Measurements from ENCODE around the gene RIMBP3B.
"Not testable (repeated sequence)": the region's sequence is repeated elsewhere in the genome, so short reads cannot be mapped to it uniquely, and the experiment has no call there.

RIMBP3B gene

DNA sequence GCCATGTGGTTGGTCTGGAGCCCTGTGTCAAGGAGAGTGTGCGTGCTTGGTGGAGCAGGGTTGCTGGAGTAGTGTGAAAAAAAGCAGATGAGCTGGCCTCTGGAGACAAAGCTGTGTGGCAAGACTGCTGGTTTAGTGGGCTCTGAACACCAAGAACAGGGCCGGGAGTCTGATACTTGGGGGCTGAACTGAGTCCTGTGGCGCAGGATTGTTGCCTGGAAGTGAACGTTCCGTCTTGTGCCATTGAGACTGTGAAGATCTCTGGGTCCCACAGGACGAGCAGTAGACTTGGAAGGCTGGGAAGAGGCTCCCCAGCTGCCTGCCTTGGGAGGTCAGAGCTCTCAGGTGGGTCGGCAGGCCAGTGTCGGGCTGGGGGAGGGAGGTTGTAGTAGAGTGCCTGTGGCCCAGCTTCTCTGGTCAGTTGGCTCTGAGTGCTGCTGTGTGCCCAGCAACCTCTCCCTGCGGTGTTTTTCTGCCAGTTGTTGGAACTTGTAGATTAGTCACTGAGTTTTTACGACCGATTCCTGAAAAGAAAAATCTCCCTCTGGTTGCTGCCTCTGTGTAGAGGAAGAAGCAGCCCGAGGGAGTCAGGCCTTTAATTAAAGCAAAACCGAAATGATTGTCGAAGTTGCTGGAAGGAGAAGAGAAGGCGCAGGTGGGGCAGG lies 35.6 kb downstream of the RIMBP3B start:
- not testable (repeated sequence) for DNase-seq

DNA sequence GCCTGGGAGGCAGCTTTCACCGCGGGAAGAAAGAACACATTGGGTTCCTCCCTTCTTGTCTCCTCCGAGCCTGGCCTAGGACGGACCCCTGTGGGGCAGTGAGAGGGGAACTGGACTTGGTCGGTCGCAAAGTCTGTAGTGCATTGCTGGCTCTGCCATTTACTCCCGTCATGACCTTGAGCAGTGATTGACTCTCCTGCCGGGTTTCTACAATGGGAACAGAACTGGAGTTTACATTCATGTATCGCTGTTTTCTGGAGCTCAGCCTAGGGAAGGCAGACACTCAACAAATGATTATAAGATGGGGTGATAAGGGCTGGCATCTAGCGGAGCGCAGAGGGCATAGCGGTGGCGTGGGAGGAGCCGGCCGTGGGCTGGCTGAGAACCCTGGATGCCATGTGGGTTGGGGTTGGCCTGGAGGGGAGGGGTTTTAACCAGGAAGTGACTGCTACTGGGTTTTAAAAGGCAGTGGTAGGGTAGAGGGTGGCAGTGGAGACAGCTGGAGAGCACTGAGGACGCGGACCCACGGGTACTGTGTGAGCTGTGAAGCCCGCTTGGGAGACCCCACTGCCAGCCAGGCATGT lies 36.7 kb downstream of the RIMBP3B start:
- not testable (repeated sequence) for DNase-seq

DNA sequence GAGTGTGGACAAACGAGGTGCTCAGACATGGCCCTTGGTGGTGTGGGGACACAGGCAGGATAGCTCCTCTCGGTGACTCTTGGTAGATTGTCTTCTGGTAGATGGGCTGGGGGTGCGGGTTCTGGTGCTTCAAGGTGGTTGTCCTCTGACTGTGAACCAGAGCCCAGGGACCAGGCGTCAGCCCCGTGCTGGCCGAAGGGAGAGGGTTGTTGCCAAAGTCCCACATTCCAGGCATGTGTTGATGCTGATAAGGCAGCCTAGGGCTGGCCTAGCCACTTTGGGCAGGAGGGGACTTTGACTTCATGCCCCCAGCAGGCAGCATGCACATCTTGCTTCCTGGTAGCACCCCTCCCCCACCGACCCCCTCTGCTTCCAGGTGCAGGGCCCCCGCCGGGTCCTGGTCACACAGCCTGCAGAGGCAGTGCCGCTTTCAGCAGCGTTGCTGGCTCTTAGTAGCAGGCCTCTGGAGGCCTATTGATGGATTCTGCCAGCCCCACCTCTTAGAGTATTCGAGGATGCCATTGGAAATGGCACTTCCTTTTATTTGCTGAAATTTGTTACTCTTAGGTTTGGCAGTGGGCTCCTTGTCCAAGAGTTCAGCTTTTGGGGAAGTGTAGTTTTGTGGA lies 40.6 kb downstream of the RIMBP3B start:
- not testable (repeated sequence) for DNase-seq

DNA sequence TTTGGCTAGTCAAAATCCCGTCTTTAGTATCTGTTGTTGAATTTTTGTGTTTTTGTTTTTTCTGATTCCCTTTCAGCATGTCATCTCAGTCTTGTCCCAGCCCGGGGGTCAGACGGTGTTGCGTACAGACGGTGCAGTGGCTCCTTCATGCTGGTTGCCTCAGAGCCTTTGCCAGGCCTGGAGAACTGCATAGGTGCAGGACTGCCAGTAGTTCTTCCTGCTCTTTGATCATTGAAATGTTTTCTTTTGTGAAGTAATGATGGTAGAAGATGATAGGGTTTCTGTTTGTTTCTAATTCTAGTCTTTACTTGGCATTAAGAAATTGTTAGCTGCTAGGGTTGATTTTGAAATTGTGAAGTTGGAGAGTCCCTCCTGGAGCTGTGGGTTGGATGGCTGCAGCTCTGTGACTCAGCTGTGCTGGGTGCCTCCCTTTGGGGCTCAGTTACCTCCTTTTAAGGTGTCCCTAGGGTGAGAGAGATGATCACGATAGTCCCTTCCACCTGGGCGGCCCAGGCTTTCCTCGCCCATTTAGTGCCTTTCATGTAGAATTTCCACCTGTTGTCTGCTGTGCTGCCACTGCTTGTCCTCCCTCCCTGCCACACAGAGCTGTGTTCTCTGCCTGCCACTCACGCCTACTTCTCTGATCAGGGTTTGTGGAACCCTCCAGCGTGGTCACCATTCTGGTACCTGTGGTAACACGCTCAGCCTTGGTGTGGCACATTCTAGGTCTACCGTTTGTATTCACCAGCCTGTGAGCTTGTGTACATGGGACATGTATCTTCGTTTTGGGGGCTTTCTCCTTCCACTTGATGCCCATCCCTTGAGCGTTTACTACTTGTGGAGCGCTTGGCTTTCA lies 51.1 kb downstream of the RIMBP3B start:
- DNase-seq = not testable (repeated sequence)

DNA sequence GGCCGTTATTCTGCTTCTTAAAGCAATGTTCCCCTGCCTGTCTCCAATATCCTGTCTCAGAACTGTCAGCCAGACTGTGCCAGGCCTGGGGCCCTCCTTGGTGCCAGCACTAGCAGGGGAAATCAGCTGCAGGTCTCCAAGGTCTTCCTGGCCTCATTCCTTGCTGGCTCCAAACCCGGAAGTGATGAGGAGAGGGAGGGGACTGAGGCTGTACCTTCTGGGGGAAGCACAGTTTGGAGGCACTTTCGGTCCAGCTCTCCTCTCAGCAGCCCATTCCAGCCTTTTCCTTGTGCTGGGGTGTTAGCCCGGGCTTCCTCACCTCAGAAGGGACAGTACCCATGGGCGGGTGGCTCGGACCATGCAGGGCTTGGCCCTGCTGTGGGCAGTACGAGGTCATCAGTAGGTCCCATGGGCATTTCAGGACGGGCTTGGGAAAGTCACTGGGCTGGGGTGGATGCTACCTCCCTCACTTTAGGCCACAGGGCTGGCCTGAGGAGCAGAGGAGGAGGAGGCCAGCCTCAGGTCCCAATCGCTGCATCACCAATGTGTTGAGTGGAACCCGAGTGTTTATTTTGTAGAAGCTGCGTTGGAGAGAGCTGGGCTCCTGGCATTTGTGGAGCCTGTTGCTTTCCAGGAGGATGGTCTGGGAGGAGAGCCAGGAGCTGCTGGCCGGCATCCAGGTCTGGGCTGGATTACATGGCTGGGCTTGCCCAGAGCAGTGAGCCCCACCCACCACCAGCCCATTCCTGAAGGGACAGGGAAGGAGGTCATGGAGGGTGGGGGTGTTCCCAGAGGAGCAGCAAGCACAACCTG lies 52.7 kb downstream of the RIMBP3B start:
- DNase-seq = not testable (repeated sequence)

DNA sequence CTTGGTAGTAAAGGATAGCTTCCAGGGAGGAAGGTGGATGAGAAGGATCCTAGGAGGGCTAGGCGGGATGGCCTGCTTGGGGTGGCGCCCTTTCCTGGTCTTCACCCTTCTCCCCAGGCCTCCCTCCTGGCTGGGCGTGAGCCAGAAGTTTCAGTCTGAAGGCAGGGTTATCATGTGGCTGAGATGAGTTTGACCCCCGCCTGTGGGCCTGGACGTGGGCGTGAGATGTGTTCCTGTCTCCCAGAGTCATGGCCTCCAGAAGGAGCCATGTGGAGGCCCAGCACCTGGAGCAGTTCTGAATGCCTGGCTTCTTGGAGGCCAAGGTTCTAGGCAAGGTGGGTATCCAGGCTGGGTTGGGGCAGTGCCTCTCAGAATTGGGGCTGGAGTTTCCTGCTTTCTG lies 54.5 kb downstream of the RIMBP3B start:
- DNase-seq = not testable (repeated sequence)

All from inflammatory macrophage (primary cell).